Pancreas (tissue), 10 donors: ENCODE data around the gene POMT1. TPM values are rescaled to one million over a fixed set of nuclear protein-coding genes. Genes with fewer than 3 reads are reported as not detected.

Experiments used
- ATAC-seq, 4 donors: fragments of 200-7000 bp; cut with Tn5 transposase; one replicate each; pipeline versions ENCODE4 v1.8.0 to v1.9.1; 2020; ENCODE audit warnings: mild to moderate bottlenecking in 4 of 4, moderate library complexity in 4 of 4
- DNase-seq, 6 donors: peaks; one replicate each; pipeline ENCODE4 v3.0.0-alpha.2; 2020
- FAIRE-seq: peaks from 2 replicates; lab custom pipeline; 2012; peaks lifted over from hg19 to GRCh38; lab: Jason Lieb, UNC
- H3K27ac ChIP-seq, 4 donors: fragments of 200-600 bp; sonication (generic); 1 replicate in 3 of 4; 2 replicates in 1 of 4; pipeline versions ENCODE4 v1.5.0 to v1.8.0; 2020
- H3K27me3 ChIP-seq, 4 donors: fragments of 200-600 bp; one replicate each; pipeline ENCODE4 v1.8.0; 2021
- H3K36me3 ChIP-seq, 3 donors: fragments of 200-600 bp; sonication (generic) in 1 of 3; one replicate each; pipeline versions ENCODE4 v1.5.0 to v1.8.0; 2020 to 2021
- H3K4me1 ChIP-seq, 3 donors: fragments of 200-600 bp; one replicate each; pipeline ENCODE4 v1.8.0; 2021
- H3K4me3 ChIP-seq, 4 donors: fragments of 200-600 bp; sonication (generic) in 2 of 4; one replicate each; pipeline versions ENCODE4 v1.5.0 to v1.8.0; 2020 to 2021
- H3K9me3 ChIP-seq, 4 donors: fragments of 200-600 bp; one replicate each; pipeline ENCODE4 v1.8.0; 2021
- WGBS, 2 donors: extraction: QIAGEN DNeasy Blood & Tissue Kit; methylation state at CpG; one replicate each; pipeline ENCODE4 v1.1.7; 2013; 5-methylcytosine and 5-hydroxymethylcytosine counted together
- intact Hi-C, 3 donors: fragments of 100-400 bp; cut with DNase I; formaldehyde crosslinking; loops; one replicate each; pipeline versions ENCODE4 v1.11.1 to v1.14.2; 2022
- polyA plus RNA-seq, 2 donors: library from polyadenylated mRNA; stranded (reverse); fragments of 200-250 nt; gene quantifications; one replicate each; pipeline ENCODE4 v1.2.3, GENCODE V29; 2013
- total RNA-seq, 6 donors: library from RNA; stranded (reverse); fragmentation: NEBNext Ultra II Directional in 4 of 6; extraction: Animal tissue kit (Norgen Biotek cat#: 25700) in 4 of 6; gene quantifications; one replicate each; pipeline versions ENCODE4 v1.2.1 to v1.2.4, GENCODE V29; 2021 to 2023
- TF ChIP-seq, protein P1 (sequence below), 4 donors: fragments of 200-600 bp; sonication (generic) in 3 of 4; IDR thresholded peaks; one replicate each; pipeline versions ENCODE4 v1.5.0 to v1.8.0; 2021; ENCODE audit warnings: antibody characterized with exemption in 4 of 4
- donor health status: healthy with polysubstance abuse.
- donor health status: DM: no; HTN: no; CAD: no; lungs with moderate emphysema.
- donor health status: DM: no; HTN: no; CAD: no.
- donor health status: control.
- donor health status: control.
- donor health status: Bipolar disorder and iron deficiency.
- donor health status: DM: yes; HTN: yes; CAD: no.
- donor health status: DM: no; HTN: no; CAD: no.
- donor health status: DM: no; HTN: no; CAD: no.
- donor health status: DM: yes; HTN: yes; CAD: no.

POMT1 gene
- total and polyA plus RNA-seq, 8 donors, result 11.3 to 66.5 (median 16.5) TPM

DNA sequence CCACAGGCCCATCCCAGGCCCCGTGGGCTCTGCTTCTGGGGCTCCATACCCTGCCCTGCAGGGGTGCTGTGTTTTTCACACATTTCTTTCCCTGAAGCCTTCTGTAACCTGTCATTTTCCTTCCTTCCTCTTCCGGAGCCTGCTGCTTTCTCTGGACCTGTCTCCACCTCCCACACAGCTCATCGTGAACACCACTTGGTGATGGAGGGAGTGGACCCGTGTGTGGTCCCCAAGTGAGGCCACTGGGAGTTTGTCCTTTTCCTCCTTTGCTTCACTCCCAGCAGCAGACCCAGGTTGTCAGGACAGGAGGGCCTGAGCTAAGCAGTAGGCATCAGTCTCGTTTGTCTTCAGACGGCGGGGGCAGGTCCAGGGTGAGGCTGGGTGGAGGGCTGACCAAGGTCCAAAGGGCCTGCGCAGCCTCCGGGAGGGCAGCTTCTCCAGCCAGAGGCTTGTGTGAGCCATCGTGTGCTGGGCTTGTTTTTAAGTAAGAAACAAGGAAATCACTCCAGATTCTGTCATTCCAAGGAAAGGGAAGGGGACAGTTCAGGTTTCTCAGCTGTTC is 5.8 kb upstream of the POMT1 start:
- Histone ChIP-seq H3K4me3 (no peak overlapping the region), H3K27ac (no peak overlapping the region), H3K27me3 (no peaks in the 10 kb centered on the region), H3K9me3 (no peaks in the 10 kb centered on the region), H3K36me3 (peaks cover 7 to 64% (median 34%) of the 10 kb centered on the region in 3 donors), H3K4me1 (no peaks in the 10 kb centered on the region)
- TF ChIP-seq, protein P1, sequence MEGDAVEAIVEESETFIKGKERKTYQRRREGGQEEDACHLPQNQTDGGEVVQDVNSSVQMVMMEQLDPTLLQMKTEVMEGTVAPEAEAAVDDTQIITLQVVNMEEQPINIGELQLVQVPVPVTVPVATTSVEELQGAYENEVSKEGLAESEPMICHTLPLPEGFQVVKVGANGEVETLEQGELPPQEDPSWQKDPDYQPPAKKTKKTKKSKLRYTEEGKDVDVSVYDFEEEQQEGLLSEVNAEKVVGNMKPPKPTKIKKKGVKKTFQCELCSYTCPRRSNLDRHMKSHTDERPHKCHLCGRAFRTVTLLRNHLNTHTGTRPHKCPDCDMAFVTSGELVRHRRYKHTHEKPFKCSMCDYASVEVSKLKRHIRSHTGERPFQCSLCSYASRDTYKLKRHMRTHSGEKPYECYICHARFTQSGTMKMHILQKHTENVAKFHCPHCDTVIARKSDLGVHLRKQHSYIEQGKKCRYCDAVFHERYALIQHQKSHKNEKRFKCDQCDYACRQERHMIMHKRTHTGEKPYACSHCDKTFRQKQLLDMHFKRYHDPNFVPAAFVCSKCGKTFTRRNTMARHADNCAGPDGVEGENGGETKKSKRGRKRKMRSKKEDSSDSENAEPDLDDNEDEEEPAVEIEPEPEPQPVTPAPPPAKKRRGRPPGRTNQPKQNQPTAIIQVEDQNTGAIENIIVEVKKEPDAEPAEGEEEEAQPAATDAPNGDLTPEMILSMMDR (IDR thresholded peaks at IDR 0.05), result no peak
- FAIRE-seq (no peak), ATAC-seq (no peak), DNase-seq (no peak)
- intact Hi-C loops, result no loop called here
- WGBS, 2 donors, result 88 to 93% methylated on average over 10 of the region's 10 CpGs

DNA sequence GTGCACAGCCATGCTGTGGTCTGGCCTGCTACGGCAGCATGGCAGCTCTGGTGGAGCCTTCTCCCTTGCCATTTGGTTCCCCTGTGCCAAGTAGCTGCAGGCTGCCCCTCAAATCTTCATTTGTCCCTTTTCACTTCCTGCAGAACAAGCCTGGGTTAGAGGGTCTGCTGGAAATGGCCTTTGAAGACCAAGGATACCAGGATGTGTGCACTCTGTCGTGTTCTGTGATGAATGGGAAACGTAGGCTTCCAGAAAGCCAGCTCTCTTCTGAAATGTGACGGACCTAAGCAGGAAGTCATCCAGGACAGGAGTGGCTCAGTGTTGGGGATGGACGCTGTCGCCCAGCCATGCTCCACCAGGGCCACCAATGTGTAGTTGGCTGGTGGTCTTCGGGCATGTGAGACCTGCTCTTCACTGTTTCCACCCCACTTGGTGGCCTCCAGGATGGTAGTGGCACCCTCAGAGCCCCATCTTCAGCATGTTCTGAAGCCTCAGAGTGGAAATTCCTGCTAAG is 3.4 kb upstream of the POMT1 start:
- Histone ChIP-seq H3K27me3 (no peaks in the 10 kb centered on the region), H3K4me3 (no peak overlapping the region), H3K27ac (no peak overlapping the region), H3K4me1 (peaks cover 0 to 7% (median 4%) of the 10 kb centered on the region in 3 donors), H3K36me3 (peaks cover under 1 to 40% (median 12%) of the 10 kb centered on the region in 3 donors), H3K9me3 (no peaks in the 10 kb centered on the region)
- no peak for FAIRE-seq
- intact Hi-C loops, result no loop called here
- no peak for DNase-seq
- WGBS, 2 donors, result 87 to 88% methylated on average over 7 of the region's 7 CpGs
- no peak for ATAC-seq
- TF ChIP-seq, protein P1 (IDR thresholded peaks at IDR 0.05), result no peak

DNA sequence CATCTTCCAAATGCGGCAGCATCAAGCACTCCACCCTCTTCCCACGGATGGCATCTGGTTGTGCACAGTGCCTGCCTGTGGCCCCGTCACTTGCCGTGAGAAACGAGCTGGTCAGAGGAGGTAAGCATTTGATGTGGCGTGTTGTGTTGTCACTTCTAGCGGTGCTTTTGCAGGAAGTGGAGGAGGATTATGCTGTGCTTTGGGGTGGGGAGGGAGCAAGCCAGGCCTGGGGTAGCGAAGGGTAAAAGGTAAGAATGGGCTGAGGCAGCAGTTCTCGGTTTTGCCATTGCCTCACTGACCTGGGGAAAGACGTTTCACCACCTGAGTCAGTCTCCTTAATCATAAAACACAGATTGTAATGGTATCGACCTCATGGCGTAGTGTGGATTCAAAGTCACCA is 2.3 kb upstream of the POMT1 start:
- Histone ChIP-seq H3K9me3 (no peaks in the 10 kb centered on the region), H3K36me3 (peaks cover 0 to 34% (median 9%) of the 10 kb centered on the region in 3 donors), H3K27ac (no peak overlapping the region), H3K27me3 (no peaks in the 10 kb centered on the region), H3K4me3 (no peak overlapping the region), H3K4me1 (peaks cover 0 to 7% (median 5%) of the 10 kb centered on the region in 3 donors)
- FAIRE-seq, result no peak
- no peak for ATAC-seq
- TF ChIP-seq, protein P1 (IDR thresholded peaks at IDR 0.05), result no peak
- 68 to 72% methylated on average over 12 of the region's 12 CpGs for WGBS, 2 donors
- DNase-seq, result no peak
- intact Hi-C loops, result no loop called here

DNA sequence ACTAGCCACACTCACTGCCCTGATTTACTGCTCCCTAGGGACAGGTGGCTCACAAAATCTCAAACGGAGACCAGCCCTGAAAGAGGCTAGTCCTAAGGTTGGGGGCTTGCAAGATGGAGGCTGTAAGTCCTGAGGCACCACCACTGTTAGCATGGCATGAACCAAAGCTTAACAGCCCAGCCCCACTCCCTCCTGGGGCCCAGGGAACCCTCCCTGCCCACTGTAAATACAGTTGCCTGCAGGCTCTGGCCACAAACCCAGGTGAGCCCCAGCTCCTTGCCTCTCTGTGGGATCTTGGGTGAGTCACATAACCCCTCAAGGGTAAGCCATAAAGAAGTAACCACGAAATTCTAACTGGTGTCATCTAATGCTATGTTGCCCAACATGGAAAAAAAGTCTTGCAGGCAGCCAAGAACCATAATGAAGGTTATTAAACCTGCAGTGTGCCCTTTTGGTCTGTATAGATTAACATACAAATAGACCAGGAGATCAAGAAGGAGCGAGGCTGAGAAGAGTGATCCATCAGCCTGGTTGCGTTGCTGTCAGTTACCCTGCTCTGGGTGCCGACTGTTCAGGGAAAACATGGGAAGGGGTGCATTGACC is 1.7 kb upstream of the POMT1 start:
- FAIRE-seq (no peak), ATAC-seq (no peak), DNase-seq (no peak)
- Histone ChIP-seq H3K27me3 (no peaks in the 10 kb centered on the region), H3K27ac (no peak overlapping the region), H3K4me1 (peaks cover 0 to 7% (median 5%) of the 10 kb centered on the region in 3 donors), H3K9me3 (no peaks in the 10 kb centered on the region), H3K36me3 (peaks cover 0 to 28% (median 8%) of the 10 kb centered on the region in 3 donors), H3K4me3 (no peak overlapping the region)
- intact Hi-C loops, result no loop called here
- 47 to 50% methylated on average over 5 of the region's 5 CpGs for WGBS, 2 donors
- TF ChIP-seq, protein P1 (IDR thresholded peaks at IDR 0.05), result no peak
